DND-41 (cell line): ENCODE data around the gene RLN1.

Experiments used
- EZH2 ChIP-seq: IDR thresholded peaks from 3 replicates; pipeline ENCODE4 v1.6.1; 2012; ENCODE audit warnings: borderline replicate concordance, low read depth, mild to moderate bottlenecking, moderate library complexity, low read length, inconsistent platforms; ENCODE audit not compliant: severe bottlenecking
- TF ChIP-seq, protein P1 (sequence below): IDR thresholded peaks from 2 replicates; pipeline ENCODE4 v1.5.1; 2012; ENCODE audit warnings: borderline replicate concordance, low read length, moderate library complexity, mild to moderate bottlenecking; ENCODE audit not compliant: poor library complexity, severe bottlenecking; ENCODE audit errors: extremely low read depth

GRCh38 chr9:5326187-5326586, 13.5 kb downstream of the RLN1 start:
- TF ChIP-seq, protein P1, sequence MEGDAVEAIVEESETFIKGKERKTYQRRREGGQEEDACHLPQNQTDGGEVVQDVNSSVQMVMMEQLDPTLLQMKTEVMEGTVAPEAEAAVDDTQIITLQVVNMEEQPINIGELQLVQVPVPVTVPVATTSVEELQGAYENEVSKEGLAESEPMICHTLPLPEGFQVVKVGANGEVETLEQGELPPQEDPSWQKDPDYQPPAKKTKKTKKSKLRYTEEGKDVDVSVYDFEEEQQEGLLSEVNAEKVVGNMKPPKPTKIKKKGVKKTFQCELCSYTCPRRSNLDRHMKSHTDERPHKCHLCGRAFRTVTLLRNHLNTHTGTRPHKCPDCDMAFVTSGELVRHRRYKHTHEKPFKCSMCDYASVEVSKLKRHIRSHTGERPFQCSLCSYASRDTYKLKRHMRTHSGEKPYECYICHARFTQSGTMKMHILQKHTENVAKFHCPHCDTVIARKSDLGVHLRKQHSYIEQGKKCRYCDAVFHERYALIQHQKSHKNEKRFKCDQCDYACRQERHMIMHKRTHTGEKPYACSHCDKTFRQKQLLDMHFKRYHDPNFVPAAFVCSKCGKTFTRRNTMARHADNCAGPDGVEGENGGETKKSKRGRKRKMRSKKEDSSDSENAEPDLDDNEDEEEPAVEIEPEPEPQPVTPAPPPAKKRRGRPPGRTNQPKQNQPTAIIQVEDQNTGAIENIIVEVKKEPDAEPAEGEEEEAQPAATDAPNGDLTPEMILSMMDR, result no peak
- TF ChIP-seq EZH2, result no peak
